Left ventricle myocardium superior (tissue), 1 donor: ENCODE results near the gene SH3RF3. TPM values are rescaled to one million over a fixed set of nuclear protein-coding genes. Genes with fewer than 3 reads are reported as not detected.

Experiments used
- ATAC-seq: fragments of 200-7000 bp; cut with Tn5 transposase; one replicate; pipeline ENCODE4 v1.9.1; 2020; ENCODE audit warnings: mild to moderate bottlenecking, moderate library complexity
- DNase-seq: peaks from one replicate; pipeline ENCODE4 v3.0.0-alpha.2; 2020
- intact Hi-C: fragments of 100-400 bp; cut with micrococcal nuclease; formaldehyde crosslinking; loops from one replicate; pipeline ENCODE4 v1.11.0; 2022
- total RNA-seq: library from RNA; stranded (reverse); fragmentation: NEBNext Ultra II Directional; extraction: Animal tissue kit (Norgen Biotek cat#: 25700); gene quantifications from one replicate; pipeline ENCODE4 v1.2.1, GENCODE V29; 2021
- donor health status: DM: no; HTN: yes; CAD: no; lungs with severe emphysema.

The SH3RF3 gene
- total RNA-seq, 1 donor from 2014 or later = 7.4 TPM

GRCh38 chr2:109188898-109189297 is 59.9 kb downstream of the SH3RF3 start:
- intact Hi-C loops = no loop called here
- DNase-seq (no peak), ATAC-seq (no peak)

GRCh38 chr2:109189751-109190150 is 60.7 kb downstream of the SH3RF3 start:
- DNase-seq = no peak
- intact Hi-C loops = no loop called here
- ATAC-seq = no peak

- intact Hi-C loops = no loop called here
- ATAC-seq (no peak), DNase-seq (no peak)
Observed at GRCh38 chr2:109193807-109194619, 65.0 kb downstream of the SH3RF3 start.

- DNase-seq = no peak
- ATAC-seq = no peak
- intact Hi-C loops = no loop called here
Observed at GRCh38 chr2:109194620-109194937, 65.6 kb downstream of the SH3RF3 start.

- DNase-seq = peak; percentile 68
- peak; percentile 88 for ATAC-seq
- intact Hi-C loops = no loop called here
Observed at GRCh38 chr2:109195193-109196045, 66.4 kb downstream of the SH3RF3 start.

- intact Hi-C loops = no loop called here
- DNase-seq = no peak
Observed at GRCh38 chr2:109196081-109196875, 67.3 kb downstream of the SH3RF3 start.

GRCh38 chr2:109197491-109198418 is 68.8 kb downstream of the SH3RF3 start:
- ATAC-seq (no peak), DNase-seq (no peak)
- intact Hi-C loops = no loop called here

More at GRCh38 chr2:109196081-109196875, 67.3 kb downstream of the SH3RF3 start:
- peak; percentile 23 for ATAC-seq

GRCh38 chr2:109199790-109200189 is 70.8 kb downstream of the SH3RF3 start:
- ATAC-seq (no peak), DNase-seq (no peak)
- intact Hi-C loops = no loop called here

GRCh38 chr2:109200616-109201464 is 71.8 kb downstream of the SH3RF3 start:
- ATAC-seq (peak; percentile 82), DNase-seq (peak; percentile 68)
- intact Hi-C loops = no loop called here

- DNase-seq (no peak), ATAC-seq (peak; percentile 71)
- intact Hi-C loops = no loop called here
Observed at GRCh38 chr2:109201465-109202327, 72.7 kb downstream of the SH3RF3 start.

GRCh38 chr2:109202486-109202885 is 73.5 kb downstream of the SH3RF3 start:
- intact Hi-C loops = no loop called here
- no peak for ATAC-seq
- DNase-seq = no peak

- DNase-seq = no peak
- intact Hi-C loops = no loop called here
- ATAC-seq = no peak
Observed at GRCh38 chr2:109203246-109204011, 74.4 kb downstream of the SH3RF3 start.

GRCh38 chr2:109204412-109204811 is 75.4 kb downstream of the SH3RF3 start:
- ATAC-seq = no peak
- intact Hi-C loops = no loop called here
- DNase-seq = no peak

GRCh38 chr2:109205447-109205846 is 76.4 kb downstream of the SH3RF3 start:
- intact Hi-C loops = no loop called here

GRCh38 chr2:109206569-109207146 is 77.7 kb downstream of the SH3RF3 start:
- no peak for DNase-seq

More at GRCh38 chr2:109205447-109205846, 76.4 kb downstream of the SH3RF3 start:
- no peak for DNase-seq
- ATAC-seq = no peak

GRCh38 chr2:109207176-109207575 is 78.2 kb downstream of the SH3RF3 start:
- intact Hi-C loops = no loop called here
- ATAC-seq (no peak), DNase-seq (no peak)

More at GRCh38 chr2:109206569-109207146, 77.7 kb downstream of the SH3RF3 start:
- intact Hi-C loops = no loop called here
- ATAC-seq = no peak
